GM19239 (cell line): ENCODE results near the gene SACM1L.
"Not testable (repeated sequence)": the region's sequence is repeated elsewhere in the genome, so short reads cannot be mapped to it uniquely, and the experiment has no call there.

Source experiments
- DNase-seq: peaks from one replicate; pipeline ENCODE4 v3.0.0; 2011; ENCODE audit warnings: low spot score; ENCODE audit not compliant: insufficient read length
- FAIRE-seq: peaks from 2 replicates; lab custom pipeline; 2011; peaks lifted over from hg19 to GRCh38; lab: Jason Lieb, UNC

Gene SACM1L

GRCh38 chr3:45666757-45667431 is 22.3 kb upstream of the SACM1L start:
- FAIRE-seq (no peak), DNase-seq (no peak)

GRCh38 chr3:45667569-45667934 is 21.6 kb upstream of the SACM1L start:
- no peak for DNase-seq
- FAIRE-seq: no peak

DNA sequence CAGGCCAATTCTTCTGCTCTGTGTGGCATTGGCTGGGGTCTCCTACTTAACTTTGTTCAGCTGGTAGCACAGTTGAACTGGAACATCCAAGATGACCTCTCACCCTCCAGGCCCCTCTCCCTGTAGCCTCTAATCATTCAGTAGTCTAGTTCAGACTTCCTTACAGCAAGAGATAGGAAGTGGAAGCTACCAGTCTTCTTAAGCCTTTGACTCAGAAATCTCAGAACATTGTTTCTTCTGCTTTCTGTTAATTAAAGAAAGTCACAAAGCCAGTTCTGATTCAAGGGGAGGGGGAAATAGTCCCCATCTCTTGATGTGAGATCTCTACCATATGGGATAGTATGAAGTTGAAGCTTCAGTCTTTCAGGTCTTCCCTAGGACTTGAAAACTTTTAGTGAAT is 18.8 kb upstream of the SACM1L start:
- DNase-seq (no peak), FAIRE-seq (no peak)

DNA sequence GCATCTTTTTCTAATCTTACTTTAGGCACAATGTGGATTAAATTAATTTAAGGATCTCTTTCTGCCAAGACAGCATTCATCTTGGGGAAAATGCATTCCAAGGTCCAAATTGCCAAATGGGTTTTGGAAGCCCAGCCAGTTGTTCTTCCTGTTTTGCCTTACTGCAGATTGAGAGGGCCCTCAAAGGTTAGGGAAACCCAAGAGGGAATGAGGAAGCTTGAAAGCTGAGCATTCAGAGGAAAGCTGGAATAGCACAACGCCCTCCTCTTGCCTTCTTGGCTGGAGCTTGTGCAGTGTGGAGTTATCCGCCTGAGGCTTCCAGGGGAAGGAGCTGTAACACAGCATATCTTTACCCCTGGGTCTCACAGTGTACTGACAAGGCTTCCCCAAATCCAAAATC is 18.2 kb upstream of the SACM1L start:
- FAIRE-seq (no peak), DNase-seq (no peak)

DNA sequence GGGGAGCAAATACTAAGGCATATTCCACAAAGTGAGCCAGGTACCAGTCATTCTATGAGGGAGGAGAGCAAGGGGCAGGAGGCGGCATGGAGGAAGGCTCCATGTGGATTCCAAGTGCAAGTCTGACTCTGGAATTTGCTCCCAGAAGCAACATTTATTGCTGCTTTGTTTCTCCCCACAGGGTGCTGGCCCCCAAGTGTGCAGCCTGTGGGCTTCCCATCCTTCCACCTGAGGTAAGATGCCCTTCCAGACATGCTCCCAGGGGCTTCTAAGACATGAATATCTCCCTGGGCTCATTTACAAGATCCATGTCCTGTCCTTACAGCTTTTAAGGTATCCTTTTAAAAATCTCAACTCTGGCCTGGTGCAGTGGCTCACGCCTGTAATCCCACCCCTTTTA is 15.9 kb upstream of the SACM1L start:
- no peak for FAIRE-seq

DNA sequence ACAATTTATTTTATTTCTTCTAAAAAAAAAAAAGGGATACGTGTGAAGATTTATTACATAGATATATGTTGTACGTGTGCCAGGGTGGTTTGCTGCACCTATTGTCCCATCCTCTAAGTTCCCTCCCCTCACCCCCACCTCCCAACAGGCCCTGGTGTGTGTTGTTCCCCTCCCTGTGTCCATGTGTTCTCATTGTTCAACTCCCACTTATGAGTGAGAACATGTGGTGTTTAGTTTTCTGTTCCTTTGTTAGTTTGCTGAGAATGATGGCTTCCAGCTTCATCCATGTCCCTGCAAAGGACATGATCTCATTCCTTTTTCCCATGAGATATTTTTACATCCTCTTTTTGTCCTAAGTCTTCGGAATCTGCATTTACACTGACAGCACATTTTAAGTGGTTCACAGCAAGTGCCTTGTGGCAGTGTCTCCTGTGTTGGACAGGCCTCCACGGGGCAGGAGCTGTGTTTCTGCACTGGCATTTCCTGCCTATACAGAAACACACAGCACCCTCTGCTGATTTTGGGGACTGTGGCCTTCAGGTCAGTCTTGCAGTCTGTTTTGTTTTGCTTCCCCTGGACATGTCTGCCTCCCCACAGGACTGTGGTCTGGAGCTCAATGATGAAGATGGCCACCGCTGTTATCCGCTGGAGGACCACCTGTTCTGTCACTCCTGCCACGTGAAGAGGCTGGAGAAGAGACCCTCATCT is 12.7 kb upstream of the SACM1L start:
- FAIRE-seq: no peak
- DNase-seq: no peak

More for the DNA sequence above, 15.9 kb upstream of the SACM1L start:
- no peak for DNase-seq

DNA sequence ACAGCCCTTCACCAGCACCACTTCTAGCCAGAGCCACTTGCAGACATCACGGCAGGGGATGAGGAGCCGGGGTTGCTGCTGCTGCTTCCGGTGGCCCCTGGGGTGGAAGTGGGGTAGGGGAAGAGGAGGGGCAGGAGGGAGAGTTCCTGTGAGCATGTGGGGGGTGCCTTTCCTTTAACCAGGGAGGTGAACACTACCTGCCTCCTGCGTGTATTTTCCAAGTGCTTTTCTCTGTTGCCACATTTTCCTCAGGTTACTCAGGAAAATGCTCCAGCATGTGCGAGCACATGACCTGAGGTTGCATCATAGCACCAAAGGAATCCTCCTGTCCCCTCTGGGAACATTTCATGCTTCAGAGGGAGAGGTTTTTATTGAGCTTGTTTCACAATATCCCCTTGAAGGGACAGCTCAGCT is 12.2 kb upstream of the SACM1L start:
- DNase-seq (no peak), FAIRE-seq (no peak)

- FAIRE-seq: no peak
These were observed 11.4 kb upstream of the SACM1L start for GRCh38 chr3:45677841-45678240.

GRCh38 chr3:45679805-45680204 is 9.4 kb upstream of the SACM1L start:
- FAIRE-seq (no peak), DNase-seq (no peak)

More at GRCh38 chr3:45677841-45678240, 11.4 kb upstream of the SACM1L start:
- no peak for DNase-seq

GRCh38 chr3:45681221-45681620 is 8.0 kb upstream of the SACM1L start:
- FAIRE-seq (no peak), DNase-seq (no peak)

- no peak for DNase-seq
- no peak for FAIRE-seq
These were observed 7.3 kb upstream of the SACM1L start for GRCh38 chr3:45681846-45682245.

DNA sequence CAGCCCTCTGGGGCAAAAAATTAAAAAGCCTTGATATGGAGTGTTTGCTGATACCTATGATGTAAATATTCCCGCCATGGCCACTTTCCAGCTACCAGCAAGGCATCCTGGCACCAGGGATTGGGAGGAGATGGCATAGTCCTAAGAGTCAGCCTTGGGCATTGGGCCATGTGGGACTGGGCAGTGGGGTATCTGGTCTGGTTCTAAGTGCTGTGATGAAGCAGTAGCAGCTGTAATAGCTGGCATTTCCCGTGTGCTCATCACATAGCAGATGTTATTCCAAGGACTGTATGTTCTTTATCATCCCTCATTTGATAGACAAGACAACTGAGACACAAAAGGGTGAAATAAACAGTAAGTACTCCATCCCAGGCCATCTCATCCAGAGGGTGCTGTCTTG is 6.9 kb upstream of the SACM1L start:
- no peak for DNase-seq
- no peak for FAIRE-seq

DNA sequence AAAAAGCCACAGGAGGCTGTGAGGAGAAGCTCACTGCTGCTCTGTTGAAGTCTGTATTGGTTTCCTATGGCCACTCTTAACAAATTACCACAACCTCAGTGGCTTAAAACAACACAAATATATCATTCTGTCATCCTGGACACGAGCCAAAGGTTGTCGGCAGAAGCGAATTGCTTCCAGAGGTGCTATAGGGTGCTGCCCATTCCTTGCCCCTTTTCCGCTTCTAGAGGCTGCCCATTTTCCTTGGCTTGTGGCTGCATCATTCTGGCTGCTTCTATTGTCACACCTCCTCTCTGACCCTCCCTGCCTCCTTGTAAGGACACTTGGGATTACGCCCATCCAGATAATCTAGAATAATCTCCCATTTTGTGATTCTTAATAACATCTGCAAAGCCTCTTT is 6.4 kb upstream of the SACM1L start:
- FAIRE-seq (no peak), DNase-seq (no peak)

DNA sequence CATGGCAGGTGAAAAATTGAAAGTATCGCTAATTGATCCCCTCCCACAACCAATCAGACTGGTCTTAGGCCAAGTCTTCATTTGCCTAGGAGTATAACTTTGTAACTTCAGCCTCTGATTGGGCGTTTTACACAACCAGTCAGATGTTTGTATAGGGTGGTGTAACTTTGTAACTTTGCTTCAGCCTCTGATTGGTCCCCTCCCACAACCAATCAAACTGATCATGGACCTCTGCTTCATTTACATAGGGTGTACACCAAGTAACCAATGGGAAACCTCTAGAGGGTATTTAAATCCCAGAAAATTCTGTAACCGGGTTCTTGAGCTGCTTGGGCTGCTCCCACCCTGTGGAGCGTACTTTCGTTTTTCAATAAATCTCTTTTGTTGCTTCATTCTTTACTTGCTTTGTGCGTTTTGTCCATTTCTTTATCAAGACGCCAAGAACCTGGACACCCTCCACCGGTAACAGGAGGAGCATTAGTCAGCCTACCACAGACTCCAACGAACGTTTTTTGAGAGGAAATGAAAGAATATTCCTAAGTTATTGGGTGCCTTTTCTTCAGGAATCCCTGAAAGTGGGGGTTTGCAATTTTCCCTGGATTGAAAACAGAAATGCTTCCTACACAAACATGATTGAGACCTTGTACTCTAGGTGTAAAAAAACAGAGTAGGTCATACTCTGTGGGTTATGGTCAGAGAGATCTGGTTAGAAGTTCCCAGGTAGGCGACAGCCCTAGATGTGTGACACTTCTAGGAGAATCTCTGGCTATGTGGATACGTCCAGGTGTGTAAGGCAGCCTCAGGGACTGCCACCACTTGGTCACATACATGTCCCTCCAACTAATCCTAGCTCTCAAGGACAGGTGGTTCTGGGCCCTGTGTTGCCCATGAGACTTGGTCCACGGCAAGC is 5.5 kb upstream of the SACM1L start:
- DNase-seq: no peak
- no peak for FAIRE-seq

DNA sequence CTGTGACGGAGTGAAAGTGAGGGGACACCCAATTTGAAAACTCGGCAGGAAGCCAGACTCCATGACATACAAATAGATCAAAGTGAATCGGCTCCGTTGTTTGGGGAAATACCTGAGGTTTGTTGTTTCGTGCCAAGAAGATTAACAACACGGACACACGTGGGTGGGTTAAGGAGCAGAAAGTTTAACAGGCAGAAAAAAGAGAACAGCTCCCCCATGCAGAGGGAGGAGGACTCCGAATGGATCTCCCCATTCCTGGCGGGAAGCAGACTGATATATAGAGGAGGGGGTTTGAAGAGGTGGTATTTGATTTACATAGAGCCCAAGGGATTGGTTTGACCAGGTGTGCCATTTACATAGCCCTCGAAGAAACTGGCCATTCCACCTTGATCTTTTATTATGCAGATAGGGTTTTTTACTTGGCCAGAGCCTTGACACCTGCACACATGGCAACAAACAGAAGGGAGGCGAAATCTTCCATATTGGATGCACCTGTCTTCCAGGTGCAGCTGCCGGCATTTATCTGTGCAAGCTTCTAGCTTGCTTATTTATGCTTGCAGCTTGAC is 4.8 kb upstream of the SACM1L start:
- DNase-seq (no peak), FAIRE-seq (no peak)

DNA sequence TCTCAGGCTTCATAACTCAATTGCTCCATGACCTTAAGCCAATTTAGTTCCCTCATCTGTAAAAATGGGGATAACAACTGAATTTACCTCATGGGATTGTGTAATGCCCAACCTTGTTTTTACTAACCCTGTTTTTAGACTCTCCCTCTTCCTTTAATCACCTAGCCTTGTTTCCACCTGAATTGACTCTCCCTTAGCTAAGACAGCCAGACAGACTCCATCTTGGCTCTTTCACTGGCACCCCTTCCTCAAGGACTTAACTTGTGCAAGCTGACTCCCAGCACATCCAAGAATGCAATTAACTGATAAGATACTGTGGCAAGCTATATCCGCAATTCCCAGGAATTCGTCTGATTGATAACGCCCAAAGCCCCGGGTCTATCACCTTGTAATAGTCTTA is 3.5 kb upstream of the SACM1L start:
- DNase-seq, FAIRE-seq: not testable (repeated sequence)

- FAIRE-seq (no peak), DNase-seq (no peak)
These were observed 2.3 kb upstream of the SACM1L start for GRCh38 chr3:45686850-45687249.

DNA sequence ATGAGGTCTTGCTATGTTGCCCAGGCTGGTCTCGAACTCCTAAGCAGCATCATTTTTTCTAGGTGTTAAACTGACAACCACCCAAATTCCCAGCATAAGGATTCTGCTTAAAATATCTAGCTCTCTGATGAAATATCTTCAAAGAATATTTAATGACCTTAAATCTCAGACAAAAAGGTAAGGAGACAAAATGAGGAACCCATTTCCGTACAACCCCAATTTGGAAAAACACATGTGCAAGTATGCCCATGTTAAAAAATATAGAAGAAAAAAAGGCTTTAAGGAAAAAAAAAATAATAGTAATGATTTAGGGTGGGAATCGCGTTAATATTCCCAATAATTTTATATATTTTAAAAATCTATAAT is 1.4 kb upstream of the SACM1L start:
- FAIRE-seq (no peak), DNase-seq (no peak)

GRCh38 chr3:45688194-45688881 is 858 bp upstream of the SACM1L start:
- FAIRE-seq: peak; percentile 40

GRCh38 chr3:45689787-45690145 is 570 bp downstream of the SACM1L start:
- FAIRE-seq (no peak), DNase-seq (no peak)

More at GRCh38 chr3:45688194-45688881, 858 bp upstream of the SACM1L start:
- DNase-seq: no peak
